SH-SY5Y (cell line): Measurements from ENCODE around the gene STXBP6.

ENCODE experiments used
- GATA2 ChIP-seq: IDR thresholded peaks from 2 replicates; pipeline ENCODE4 v1.6.1; 2011; ENCODE audit warnings: mild to moderate bottlenecking, low read depth, low read length
- GATA3 ChIP-seq: IDR thresholded peaks from 2 replicates; pipeline ENCODE4 v1.6.1; 2011; ENCODE audit warnings: low read depth, mild to moderate bottlenecking, low read length, moderate library complexity

The STXBP6 gene

DNA sequence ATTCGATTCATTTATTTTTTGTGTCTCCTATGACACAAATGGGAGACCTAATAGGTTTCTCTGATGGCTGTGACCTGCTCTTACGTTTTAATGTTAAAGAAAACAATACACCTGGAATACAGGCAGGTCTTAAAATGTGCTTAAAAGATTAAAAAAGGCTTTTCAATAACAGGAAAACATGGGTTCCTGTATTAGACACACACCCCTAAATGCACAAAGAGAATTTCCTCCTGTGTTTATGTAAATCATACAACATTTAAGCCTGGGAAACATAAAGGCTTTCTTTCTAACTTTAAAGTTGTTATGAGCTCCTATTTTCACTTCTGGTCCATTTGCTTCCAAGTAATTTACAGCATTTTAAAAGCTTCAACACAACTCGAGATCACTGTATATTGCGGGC lies 191.3 kb downstream of the STXBP6 start:
- TF ChIP-seq GATA3 (no peak), GATA2 (no peak)

DNA sequence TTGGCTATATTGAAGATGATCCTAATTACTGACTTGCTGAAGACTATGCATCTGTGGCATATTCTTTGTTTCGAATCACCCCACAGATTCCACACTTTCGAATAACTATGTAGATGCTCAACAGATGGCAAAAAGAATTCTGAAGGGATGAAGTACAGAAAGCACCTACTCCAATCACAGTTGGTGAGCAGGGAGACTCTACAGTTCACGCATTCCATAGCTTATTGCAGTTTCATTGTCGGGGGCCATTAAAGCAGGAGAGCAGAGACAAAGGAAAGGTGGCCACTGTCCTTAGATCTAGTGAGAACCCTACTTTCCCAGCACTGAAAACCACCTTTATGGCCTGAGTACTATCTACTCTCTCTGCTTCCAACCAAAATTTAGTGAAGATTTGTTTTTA lies 191.9 kb downstream of the STXBP6 start:
- TF ChIP-seq GATA2, result no peak
- no peak for TF ChIP-seq GATA3

DNA sequence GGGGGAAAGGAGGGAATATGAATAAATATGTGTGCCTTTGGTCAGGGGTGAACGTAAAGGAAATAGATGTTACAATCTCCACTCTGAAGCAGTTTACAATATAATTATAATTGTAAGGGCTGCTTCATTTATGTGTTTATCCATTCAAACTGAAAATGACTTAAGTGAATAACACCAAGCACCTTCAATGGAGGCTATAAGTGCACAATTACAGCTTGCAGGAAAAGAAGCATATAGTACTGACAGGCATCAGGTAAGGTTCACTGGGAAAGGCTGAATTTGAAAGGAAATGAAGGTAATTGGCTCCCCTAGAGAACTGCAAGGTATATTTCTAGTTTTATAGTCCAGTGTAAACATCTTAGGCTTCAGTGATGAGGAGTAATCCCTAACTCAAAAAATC lies 192.7 kb downstream of the STXBP6 start:
- no peak for TF ChIP-seq GATA3
- TF ChIP-seq GATA2, result no peak

DNA sequence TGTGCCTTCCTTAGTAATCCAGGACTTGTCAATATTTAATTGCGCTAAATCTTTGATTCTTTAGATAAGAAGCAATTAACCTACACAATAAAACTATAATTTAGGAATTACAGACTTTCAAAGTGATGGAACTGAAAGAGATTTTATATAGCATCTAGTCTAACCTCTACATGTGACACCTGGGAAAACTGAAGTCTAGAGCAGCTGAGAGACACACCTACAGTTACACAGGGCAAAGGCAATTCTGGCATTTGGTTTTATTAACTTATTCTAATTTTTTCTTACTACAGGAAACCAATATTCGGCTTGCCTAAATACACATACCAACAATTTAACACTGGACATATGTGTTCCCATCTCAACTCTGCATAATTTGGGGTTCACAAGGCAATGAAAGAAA lies 196.5 kb downstream of the STXBP6 start:
- TF ChIP-seq GATA3, result no peak
- no peak for TF ChIP-seq GATA2

DNA sequence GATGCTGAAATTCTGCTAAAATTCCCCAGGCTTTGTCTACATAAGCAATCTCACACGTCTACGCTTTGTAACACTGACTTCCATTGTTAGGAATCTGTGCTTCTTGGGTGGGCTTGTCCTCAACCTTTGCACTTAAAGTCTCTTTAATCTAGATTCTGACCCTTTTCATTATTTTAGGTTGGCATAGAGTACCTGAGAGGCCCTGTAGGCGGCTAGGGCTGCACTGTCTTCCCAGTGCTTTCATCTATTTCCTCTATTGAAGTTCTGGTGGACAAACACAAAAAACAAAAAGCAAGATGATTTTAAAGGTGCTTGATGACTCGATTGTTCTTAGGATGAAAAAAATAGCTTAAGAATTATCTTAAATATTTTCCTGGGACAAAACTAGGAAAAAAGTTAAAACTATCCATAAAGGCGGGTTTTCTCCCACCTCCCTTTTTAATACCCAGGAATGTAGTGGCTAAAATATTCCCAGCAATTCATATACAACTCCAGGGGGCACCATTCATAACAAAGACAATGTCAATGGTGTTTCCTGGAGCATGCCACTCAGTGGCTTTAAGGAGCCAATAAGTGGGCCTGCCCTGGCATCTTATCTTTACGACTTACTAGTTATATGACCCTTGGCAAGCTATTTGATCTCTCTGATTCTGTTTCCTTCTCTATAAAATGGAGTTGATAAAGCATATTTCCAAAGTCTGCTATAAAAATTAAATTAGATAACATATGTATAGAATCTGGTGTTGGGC lies 197.5 kb downstream of the STXBP6 start:
- no peak for TF ChIP-seq GATA2
- no peak for TF ChIP-seq GATA3

DNA sequence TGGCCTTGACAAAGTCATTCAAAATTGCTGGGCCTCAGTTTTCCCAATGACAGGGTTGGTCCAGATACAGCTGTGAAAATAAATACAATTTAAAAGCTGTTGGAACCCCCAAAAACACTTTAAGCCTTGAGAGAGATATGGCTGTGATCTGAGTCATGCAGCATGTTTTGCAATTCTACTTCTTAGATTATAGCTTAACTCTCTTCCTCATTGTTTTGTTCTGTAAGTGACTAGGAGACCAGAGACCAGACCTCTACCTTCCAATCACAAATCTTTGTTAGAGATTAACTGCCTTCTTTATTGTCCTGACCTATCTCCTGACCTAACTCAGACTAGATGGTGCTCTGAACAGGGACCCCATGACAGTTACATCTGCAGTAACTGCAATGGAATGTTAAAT lies 198.1 kb downstream of the STXBP6 start:
- TF ChIP-seq GATA3 (no peak), GATA2 (no peak)

DNA sequence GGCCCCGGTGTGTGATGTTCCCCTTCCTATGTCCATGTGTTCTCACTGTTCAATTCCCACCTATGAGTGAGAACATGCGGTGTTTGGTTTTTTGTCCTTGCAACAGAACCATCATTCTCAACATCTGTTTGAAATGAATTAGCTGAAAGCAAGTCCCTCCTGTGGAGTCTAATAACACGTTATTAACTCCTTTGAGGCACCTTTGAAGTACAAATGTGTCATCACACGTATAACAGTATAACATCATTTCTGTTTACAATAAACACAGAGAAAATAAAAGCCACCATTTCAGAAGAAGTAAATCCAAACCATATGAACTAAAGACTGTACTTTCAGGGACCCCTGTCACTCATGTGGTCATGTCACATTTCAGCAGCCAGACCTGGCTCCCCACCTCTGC lies 198.5 kb downstream of the STXBP6 start:
- TF ChIP-seq GATA2, result no peak
- no peak for TF ChIP-seq GATA3

DNA sequence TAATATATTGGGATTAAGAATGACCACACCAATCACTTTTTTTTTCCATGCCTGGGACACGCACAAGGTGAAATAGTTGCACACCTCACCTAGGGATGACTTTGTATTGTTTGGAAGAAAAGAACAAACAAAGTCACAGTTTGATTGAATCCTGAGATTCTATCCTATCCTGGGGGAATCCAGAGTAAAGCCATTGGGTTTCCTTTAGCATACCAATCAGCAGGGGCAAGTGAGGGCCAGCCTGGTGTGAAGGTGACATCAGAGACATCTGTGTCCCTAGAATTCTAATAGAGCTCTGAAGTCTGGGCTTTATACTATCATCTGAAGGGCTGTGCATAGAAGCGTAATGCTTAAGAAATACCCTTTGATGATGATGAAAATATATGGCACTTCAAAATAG lies 199.9 kb downstream of the STXBP6 start:
- TF ChIP-seq GATA2 (no peak), GATA3 (no peak)

DNA sequence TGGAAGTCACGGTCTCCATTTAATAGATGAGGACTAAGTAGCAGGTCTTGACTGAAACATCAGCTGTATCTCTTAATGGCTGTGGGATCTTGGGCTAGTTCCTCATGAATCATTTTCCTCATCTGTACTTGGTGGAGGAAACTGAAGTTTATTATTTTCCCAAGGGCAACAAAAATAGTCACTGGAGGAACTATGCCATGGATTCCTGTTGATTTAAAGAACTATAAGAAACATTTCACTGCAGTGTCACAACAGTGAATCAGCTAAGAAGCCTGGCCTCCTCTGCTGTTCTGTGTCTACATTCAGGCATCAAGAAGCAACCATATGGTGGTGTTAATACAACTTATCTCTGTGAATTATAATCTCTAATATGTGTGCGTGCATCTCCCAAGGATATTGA lies 200.5 kb downstream of the STXBP6 start:
- TF ChIP-seq GATA2 (no peak), GATA3 (no peak)

DNA sequence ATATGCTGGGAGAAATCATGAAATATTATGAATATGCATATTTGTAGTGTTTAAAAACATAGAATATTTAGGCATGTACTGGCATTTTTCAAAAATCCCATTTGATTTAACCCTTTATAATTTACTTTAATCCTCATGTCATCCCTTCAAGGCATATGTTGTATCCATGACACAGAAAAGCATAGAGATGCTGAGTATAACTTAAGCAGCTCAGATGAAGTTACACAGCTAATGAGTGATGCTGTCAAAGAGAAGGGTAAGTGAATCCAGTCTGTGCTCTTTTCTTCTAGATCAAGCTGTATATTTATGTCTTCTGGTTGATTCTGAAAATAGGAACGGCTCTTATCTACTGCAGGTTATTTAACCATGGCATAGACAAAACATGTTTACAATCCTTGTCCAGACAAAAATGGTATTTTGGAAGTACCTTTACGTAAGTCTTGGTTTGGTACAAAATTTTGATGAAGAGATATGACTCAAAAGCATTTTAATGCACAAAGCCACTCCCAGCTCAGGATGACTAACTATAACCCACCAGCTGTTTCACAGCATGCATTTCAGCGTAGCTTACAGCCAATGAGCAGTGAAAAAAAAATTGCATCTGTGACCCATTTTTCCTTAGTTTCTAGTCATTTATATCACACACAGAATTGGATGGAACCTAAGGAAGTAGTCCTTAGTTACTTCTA lies 201.7 kb downstream of the STXBP6 start:
- TF ChIP-seq GATA2, result no peak
- no peak for TF ChIP-seq GATA3

DNA sequence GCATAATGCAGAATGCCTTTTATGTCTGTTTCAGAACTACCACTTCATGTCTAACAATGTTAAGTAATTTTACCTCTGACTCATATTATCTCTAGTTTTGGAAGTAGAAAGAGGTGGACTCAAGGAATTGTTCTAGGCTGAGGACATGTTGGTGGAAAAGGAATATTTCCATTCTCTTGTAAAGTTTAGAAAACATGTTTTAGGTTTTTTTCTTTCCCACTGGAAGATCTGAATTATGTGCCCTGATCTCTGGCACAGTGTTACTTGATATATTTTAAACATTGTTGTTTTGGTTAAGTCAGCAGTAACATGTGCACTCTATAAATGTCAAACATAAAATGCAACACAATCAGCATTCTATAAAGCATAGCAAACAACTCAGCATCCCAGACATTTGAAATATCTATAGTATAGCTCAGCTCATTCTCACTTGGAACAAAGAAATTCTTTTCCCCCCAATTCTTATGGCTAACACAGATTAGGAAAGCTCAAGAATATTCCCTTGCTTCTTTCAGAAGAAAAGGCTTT lies 202.3 kb downstream of the STXBP6 start:
- TF ChIP-seq GATA2 (no peak), GATA3 (no peak)

DNA sequence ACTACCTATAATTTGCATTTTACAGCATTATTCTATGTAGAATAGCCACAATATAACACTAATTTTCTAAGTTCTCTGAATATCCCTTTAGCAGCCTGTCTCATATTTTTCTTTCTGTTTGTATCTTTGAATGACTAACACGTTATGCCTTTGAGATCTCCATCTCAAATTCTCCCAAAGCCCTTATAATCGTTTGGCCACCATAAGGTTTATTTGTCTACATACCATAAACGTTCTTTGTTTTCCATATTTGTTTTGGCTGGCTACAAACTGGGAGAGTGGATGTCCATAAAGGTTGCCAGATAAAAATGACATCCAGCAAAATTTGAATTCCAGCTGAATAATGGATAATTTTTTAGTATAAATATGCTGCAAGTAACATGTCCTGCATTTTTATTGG lies 203.7 kb downstream of the STXBP6 start:
- TF ChIP-seq GATA2, result no peak
- no peak for TF ChIP-seq GATA3

DNA sequence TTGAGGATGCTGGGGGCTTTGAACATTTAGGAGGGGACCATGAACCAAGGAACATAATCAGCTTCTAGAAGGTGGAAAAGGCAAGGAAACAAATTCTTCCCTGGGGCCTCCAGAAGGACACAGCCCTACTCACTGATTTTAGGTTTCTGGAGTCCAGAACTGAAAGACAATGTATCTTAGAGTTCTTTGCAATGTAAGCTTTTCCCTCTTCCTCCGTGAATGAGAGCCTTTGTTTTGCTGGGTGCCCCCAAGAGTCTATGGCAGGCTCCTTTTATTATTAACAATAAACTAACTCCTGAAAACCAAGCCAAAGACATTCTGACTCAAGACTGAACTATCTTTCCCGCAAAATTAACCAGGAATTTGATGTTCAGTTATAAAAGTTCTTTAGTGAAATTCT lies 204.1 kb downstream of the STXBP6 start:
- TF ChIP-seq GATA3 (no peak), GATA2 (no peak)

DNA sequence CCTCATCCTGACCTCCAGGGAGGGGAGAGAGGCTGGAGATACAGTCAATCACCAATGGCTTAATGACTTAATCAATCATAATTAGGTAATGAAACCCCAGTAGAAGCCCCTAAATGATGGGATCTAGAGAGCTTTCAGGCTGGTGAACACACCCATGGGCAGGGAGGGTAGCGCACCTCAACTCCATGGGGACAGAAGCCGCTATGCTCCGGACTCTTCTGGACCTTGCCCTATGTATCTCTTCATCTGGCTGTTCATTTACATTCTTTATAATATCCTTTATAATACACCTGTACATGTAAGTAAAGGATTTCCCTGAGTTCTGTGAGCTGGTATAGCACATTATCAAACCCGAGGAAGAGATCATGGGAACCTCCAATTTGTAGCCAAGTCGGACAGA lies 205.9 kb downstream of the STXBP6 start:
- no peak for TF ChIP-seq GATA3
- TF ChIP-seq GATA2, result no peak

DNA sequence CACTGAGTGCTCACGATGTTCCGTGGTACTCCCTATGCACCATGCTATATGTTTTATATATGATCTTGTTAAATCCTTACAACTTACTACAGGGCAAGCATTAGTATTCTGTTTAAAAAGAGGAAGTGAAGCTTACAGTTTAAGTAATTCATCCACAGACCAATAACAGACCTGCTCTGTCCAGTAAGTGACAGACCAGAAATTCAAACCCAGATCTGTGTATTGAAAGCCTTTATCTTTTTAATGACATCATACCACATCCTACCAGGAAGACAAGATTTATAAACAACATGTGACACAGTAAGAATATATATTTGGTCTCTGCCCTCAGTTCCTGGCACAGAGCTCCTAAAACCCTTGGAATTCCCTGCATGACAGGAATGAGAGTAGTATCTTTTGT lies 206.5 kb downstream of the STXBP6 start:
- TF ChIP-seq GATA2, result no peak
- no peak for TF ChIP-seq GATA3
